Gastrocnemius medialis (tissue), 4 donors: Measurements from ENCODE around the gene RBM18. TPM values are rescaled to one million over a fixed set of nuclear protein-coding genes. Genes with fewer than 3 reads are reported as not detected.

Experiments used
- ATAC-seq, 2 donors: fragments of 150-250 bp; one replicate each; pipeline ENCODE4 v1.9.1; 2016
- DNase-seq, 2 donors: peaks; one replicate each; pipeline ENCODE4 v3.0.0-alpha.2; 2019
- H3K27ac ChIP-seq, 4 donors: fragments of 200-600 bp; sonication (generic); 1 replicate in 1 of 4; 2 replicates in 3 of 4; pipeline ENCODE4 v1.5.1; 2016 to 2018; ENCODE audit warnings: mild to moderate bottlenecking in 2 of 4, moderate library complexity in 1 of 4
- H3K27me3 ChIP-seq, 3 donors: fragments of 200-600 bp; sonication (generic) in 2 of 3; 1 replicate in 1 of 3; 2 replicates in 2 of 3; pipeline versions ENCODE4 v1.5.1 to v1.6.0; 2016 to 2019; ENCODE audit warnings: mild to moderate bottlenecking in 1 of 3, moderate library complexity in 1 of 3
- H3K36me3 ChIP-seq, 2 donors: fragments of 200-600 bp; sonication (generic) in 1 of 2; one replicate each; pipeline ENCODE4 v1.5.1; 2017 to 2018
- H3K4me1 ChIP-seq, 2 donors: fragments of 200-600 bp; sonication (generic) in 1 of 2; one replicate each; pipeline ENCODE4 v1.5.1; 2016 to 2017; ENCODE audit warnings: mild to moderate bottlenecking in 2 of 2
- H3K4me3 ChIP-seq, 4 donors: fragments of 200-600 bp; sonication (generic) in 3 of 4; 1 replicate in 1 of 4; 2 replicates in 3 of 4; pipeline ENCODE4 v1.5.1; 2016 to 2019; ENCODE audit warnings: mild to moderate bottlenecking in 2 of 4
- H3K9me3 ChIP-seq, 3 donors: fragments of 200-600 bp; sonication (generic) in 2 of 3; 1 replicate in 1 of 3; 2 replicates in 2 of 3; pipeline ENCODE4 v1.5.1; 2016 to 2019
- POLR2A ChIP-seq, 2 donors: fragments of 450-650 bp; IDR thresholded peaks; one replicate each; pipeline ENCODE4 v1.6.1; 2017; ENCODE audit warnings: antibody characterized with exemption in 2 of 2, mild to moderate bottlenecking in 2 of 2, moderate library complexity in 2 of 2
- in situ Hi-C, 4 donors: fragments of 200-750 bp; cut with MboI; loops; one replicate each; pipeline versions ENCODE4 v1.15.0 to v1.8.0; 2017; ENCODE audit warnings: low sequenced_read_pairs in 4 of 4
- intact Hi-C: fragments of 100-400 bp; cut with DNase I; formaldehyde crosslinking; loops from one replicate; pipeline ENCODE4 v1.15.1; 2023; ENCODE audit warnings: low total_unique reads
- total RNA-seq, 4 donors: library from RNA; depleted of rRNA; stranded (reverse); fragments of >200 nt; gene quantifications; one replicate each; pipeline versions ENCODE4 v1.1.0 to v1.2.3, GENCODE V29; 2016
- TF ChIP-seq, protein P1 (sequence below), 5 experiments: fragments of 450-650 bp in 3 of 5; fragments of 200-600 bp in 2 of 5; sonication (generic) in 2 of 5; IDR thresholded peaks in 4 of 5; conservative IDR thresholded peaks in 1 of 5; 1 replicate in 4 of 5; 2 replicates in 1 of 5; pipeline ENCODE4 v1.5.1; 2016 to 2019; ENCODE audit warnings: antibody characterized with exemption in 5 of 5, mild to moderate bottlenecking in 3 of 5, moderate library complexity in 3 of 5

RBM18 gene
- total RNA-seq, 4 donors from 2014 or later: 10.6 to 26.6 (median 21.8) TPM

DNA sequence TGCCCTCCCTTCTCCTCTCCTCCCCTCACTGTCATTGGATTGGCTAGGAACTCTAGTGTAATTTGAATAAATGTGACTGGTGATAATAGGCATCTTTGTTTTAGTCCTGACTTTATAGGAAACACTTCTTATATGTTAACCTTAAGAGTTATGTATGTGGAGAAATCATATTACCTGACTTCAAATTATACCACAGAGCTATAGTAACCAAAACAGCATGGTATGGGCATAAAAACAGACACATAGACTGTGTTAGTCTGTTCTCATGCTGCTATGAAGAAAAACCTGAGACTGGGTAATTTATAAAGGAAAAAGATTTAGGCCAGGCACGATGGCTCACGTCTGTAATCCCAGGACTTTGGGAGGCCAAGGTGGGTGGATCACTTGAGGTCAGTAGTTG, 9.4 kb upstream of the RBM18 start:
- DNase-seq: no peak
- peaks cover 0 to 27% of the 10 kb centered on the region in 2 donors for H3K36me3 ChIP-seq
- TF ChIP-seq, protein P1, sequence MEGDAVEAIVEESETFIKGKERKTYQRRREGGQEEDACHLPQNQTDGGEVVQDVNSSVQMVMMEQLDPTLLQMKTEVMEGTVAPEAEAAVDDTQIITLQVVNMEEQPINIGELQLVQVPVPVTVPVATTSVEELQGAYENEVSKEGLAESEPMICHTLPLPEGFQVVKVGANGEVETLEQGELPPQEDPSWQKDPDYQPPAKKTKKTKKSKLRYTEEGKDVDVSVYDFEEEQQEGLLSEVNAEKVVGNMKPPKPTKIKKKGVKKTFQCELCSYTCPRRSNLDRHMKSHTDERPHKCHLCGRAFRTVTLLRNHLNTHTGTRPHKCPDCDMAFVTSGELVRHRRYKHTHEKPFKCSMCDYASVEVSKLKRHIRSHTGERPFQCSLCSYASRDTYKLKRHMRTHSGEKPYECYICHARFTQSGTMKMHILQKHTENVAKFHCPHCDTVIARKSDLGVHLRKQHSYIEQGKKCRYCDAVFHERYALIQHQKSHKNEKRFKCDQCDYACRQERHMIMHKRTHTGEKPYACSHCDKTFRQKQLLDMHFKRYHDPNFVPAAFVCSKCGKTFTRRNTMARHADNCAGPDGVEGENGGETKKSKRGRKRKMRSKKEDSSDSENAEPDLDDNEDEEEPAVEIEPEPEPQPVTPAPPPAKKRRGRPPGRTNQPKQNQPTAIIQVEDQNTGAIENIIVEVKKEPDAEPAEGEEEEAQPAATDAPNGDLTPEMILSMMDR (IDR thresholded peaks at IDR 0.05 in 4 of 5, conservative IDR thresholded peaks at IDR 0.05 in 1 of 5): no peak
- TF ChIP-seq POLR2A (IDR thresholded peaks at IDR 0.05): no peak
- peaks cover 0 to 5% (median 0%) of the 10 kb centered on the region in 3 donors for H3K9me3 ChIP-seq
- peaks cover 0 to 7% of the 10 kb centered on the region in 2 donors for H3K4me1 ChIP-seq
- no peak for ATAC-seq
- H3K27ac ChIP-seq: no peak overlapping the region
- H3K27me3 ChIP-seq: no peaks in the 10 kb centered on the region
- H3K4me3 ChIP-seq: no peak overlapping the region
- in situ Hi-C loops: no loop called here
- intact Hi-C loops: no loop called here

DNA sequence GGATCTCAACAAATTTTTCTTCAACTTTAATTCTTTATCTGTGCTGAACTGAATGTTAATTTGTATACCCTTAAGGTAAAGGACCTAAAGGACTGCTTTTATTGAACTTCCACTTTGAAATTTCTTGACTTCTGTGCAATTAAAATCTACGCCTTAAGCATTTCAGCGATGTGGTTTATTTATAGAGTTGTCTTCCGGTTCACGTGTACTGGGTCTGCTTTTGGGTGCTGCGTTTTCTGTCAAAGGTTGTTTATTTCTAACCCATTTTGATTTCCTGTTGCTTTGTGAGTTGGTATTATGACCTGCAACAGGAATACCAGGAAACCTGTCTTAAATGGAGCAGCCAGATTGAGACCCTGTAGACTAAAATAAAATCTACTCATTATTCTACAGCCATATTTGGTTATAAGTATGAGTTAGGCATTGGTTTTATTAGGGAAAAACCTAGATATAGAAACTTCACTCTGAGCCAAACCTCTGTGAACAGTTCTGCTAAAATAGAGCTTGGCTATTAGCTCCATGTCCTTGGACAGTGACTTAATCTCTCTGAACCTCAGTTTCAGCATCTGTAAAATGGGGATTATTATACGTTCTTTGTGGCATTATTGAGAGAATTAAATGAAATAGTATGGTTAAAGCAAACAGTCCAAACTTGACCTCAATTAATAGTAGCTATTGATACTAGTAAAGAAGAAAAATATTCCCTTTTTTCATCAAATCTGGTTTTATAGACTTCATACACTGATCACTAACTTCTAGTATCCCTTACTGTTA, 3.6 kb upstream of the RBM18 start:
- Histone ChIP-seq H3K27ac (peak overlapping the region in 2 of 4 donors; percentile 5 to 38), H3K27me3 (no peaks in the 10 kb centered on the region), H3K9me3 (no peaks in the 10 kb centered on the region), H3K4me3 (no peak overlapping the region), H3K4me1 (peaks cover 23 to 26% of the 10 kb centered on the region in 2 donors), H3K36me3 (peaks cover 0 to 13% of the 10 kb centered on the region in 2 donors)
- DNase-seq (no peak), ATAC-seq (no peak)
- TF ChIP-seq, protein P1 (IDR thresholded peaks at IDR 0.05 in 4 of 5, conservative IDR thresholded peaks at IDR 0.05 in 1 of 5): no peak
- TF ChIP-seq POLR2A (IDR thresholded peaks at IDR 0.05): no peak
- in situ Hi-C loops: no loop called here
- intact Hi-C loops: loop anchor here (10.0 kb wide), 2 partner anchors 143 to 523 kb away; no protein-coding TSS in a partner anchor

DNA sequence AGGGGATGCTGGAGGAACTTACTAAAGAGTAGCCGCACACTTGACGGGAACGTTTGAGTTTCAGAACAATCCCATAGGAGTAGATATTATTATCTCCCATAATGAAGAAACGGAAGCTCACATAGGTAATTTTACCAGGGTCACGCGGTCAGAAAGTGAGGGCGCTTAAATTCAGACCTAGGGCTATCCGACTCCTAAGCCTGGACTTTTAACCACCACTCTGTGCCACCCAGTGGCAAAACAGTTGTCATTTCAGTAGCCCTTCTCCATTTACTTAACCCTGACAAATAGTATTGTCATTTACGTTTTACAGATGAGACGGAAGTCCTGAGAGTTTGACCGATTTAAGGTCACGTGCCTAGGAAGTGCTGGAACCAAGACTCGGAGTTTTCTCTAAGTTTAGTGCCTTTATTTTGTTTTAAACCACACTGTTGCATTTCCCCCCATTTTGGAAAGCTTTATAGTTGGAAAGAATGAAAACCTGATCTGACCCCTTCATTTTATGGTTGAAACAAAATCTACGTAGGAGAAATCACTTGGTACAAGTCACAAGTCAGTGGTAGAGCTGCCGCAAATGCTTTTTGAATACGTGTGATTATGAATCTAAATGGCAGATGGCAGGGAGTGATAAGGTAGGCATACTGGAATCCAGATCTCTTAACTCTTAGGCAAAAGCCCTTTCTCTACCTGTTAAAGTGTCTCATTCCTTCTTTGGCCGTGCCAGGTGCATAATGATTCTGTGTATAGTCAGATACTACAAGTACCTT, 692 bp upstream of the RBM18 start:
- ATAC-seq (peak; percentile 45 to 53), DNase-seq (peak in 1 of 2 donors; percentile 5)
- Histone ChIP-seq H3K27ac (peak overlapping the region; percentile 92 to 100 (median 98)), H3K9me3 (no peaks in the 10 kb centered on the region), H3K4me3 (peak overlapping the region; percentile 66 to 95 (median 86)), H3K4me1 (peaks cover 42 to 47% of the 10 kb centered on the region in 2 donors), H3K27me3 (no peaks in the 10 kb centered on the region), H3K36me3 (peaks cover 0 to 9% of the 10 kb centered on the region in 2 donors)
- TF ChIP-seq, protein P1 (IDR thresholded peaks at IDR 0.05 in 4 of 5, conservative IDR thresholded peaks at IDR 0.05 in 1 of 5): peak in 1 of 5 experiments; percentile 12
- no peak for TF ChIP-seq POLR2A (IDR thresholded peaks at IDR 0.05)
- intact Hi-C loops: loop anchor here (2.0 to 10.0 kb wide), 4 partner anchors 81 to 521 kb away; partner anchors contain the start of genes MORN5 and NDUFA8
- in situ Hi-C loops: no loop called here

DNA sequence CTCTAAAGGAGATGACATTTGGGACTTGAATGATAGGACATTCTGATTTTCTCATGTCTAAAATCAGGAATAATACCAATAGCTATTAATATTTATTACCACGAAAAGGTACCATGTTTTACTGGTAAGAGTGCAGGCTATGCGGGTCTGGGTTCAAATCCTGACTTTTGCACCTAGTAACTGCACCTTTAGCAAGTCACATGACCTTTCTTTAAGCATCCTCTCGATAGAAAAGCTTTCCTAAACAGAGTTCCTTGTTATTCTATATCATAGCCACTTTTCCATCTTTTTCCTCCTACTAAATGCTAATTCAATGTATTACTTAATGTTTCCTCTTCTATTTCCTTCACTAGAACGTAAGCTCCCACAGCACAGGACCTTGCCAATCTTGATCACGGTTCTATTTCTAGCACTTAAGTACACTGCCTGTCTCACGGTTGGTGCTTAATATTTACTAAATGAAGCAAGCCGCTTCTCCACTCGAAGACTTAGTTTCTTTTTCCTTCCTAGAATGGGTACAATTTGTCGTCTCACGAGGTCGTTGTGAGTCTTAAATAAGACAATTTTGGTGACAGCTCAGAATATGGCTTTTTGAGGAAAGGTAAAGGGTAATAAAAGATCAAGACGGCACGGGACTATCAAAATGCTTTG, 816 bp downstream of the RBM18 start:
- ATAC-seq (peak; percentile 55 to 60), DNase-seq (peak in 1 of 2 donors; percentile 35)
- in situ Hi-C loops (no loop called here), intact Hi-C loops (loop anchor here (1.0 to 10.0 kb wide), 5 partner anchors 83 to 519 kb away; partner anchors contain the start of genes MORN5, NDUFA8 and TTLL11)
- H3K4me3 ChIP-seq: peak overlapping the region; percentile 66 to 95 (median 86)
- TF ChIP-seq, protein P1 (IDR thresholded peaks at IDR 0.05 in 4 of 5, conservative IDR thresholded peaks at IDR 0.05 in 1 of 5): no peak
- no peak for TF ChIP-seq POLR2A (IDR thresholded peaks at IDR 0.05)
- H3K27me3 ChIP-seq: no peaks in the 10 kb centered on the region
- H3K36me3 ChIP-seq: peaks cover 0 to 24% of the 10 kb centered on the region in 2 donors
- peak overlapping the region; percentile 92 to 100 (median 98) for H3K27ac ChIP-seq
- no peaks in the 10 kb centered on the region for H3K9me3 ChIP-seq
- peaks cover 45 to 49% of the 10 kb centered on the region in 2 donors for H3K4me1 ChIP-seq
